Esophagus squamous epithelium (tissue), 4 donors: Measurements from ENCODE around the gene MSRB1.

Source experiments
- POLR2A ChIP-seq, 4 donors: fragments of 450-650 bp; IDR thresholded peaks; one replicate each; pipeline ENCODE4 v1.6.1; 2017; ENCODE audit warnings: antibody characterized with exemption in 4 of 4, mild to moderate bottlenecking in 4 of 4, moderate library complexity in 3 of 4
- TF ChIP-seq, protein P1 (sequence below), 6 experiments: fragments of 450-650 bp in 4 of 6; fragments of 200-600 bp in 2 of 6; sonication (generic) in 2 of 6; IDR thresholded peaks; one replicate each; pipeline ENCODE4 v1.5.1; 2016 to 2019; ENCODE audit warnings: antibody characterized with exemption in 6 of 6, mild to moderate bottlenecking in 4 of 6, moderate library complexity in 4 of 6

DNA sequence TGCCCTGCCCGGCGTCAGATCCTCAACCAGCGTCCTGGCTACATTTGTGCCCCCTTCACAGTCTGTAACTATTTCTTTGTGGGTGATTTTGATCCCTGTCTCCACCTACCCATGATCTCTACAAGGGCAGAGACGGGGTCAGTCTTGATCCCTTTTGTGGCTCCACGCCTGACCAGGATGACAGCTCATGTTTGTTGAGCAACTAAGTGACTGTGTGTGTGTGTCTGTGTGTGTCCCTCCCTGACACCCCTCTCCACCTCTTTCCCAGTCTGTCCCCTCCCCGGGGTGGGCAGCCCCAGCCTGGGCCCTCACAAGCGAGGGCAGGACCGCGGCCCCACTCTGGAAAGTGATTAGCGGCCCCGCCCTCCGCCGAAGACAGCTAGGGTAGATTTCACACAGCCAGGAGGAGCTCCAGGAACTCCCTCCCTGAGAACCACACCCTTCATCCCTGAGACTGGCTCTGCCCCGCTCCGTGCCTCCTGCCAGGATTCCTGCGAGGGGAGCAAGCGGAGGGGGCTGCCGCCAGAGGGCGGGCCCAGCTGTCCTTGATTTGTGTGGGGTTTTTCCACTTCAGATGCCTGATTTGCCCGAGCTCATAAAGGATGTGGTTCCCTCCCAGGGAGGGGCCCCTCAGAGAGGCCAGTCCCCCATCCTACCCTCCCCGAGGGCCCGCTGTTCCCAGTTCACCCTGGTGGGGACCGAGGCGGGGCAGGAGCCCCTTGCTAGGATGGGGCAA, 19.5 kb downstream of the MSRB1 start:
- TF ChIP-seq, protein P1, sequence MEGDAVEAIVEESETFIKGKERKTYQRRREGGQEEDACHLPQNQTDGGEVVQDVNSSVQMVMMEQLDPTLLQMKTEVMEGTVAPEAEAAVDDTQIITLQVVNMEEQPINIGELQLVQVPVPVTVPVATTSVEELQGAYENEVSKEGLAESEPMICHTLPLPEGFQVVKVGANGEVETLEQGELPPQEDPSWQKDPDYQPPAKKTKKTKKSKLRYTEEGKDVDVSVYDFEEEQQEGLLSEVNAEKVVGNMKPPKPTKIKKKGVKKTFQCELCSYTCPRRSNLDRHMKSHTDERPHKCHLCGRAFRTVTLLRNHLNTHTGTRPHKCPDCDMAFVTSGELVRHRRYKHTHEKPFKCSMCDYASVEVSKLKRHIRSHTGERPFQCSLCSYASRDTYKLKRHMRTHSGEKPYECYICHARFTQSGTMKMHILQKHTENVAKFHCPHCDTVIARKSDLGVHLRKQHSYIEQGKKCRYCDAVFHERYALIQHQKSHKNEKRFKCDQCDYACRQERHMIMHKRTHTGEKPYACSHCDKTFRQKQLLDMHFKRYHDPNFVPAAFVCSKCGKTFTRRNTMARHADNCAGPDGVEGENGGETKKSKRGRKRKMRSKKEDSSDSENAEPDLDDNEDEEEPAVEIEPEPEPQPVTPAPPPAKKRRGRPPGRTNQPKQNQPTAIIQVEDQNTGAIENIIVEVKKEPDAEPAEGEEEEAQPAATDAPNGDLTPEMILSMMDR (IDR thresholded peaks at IDR 0.05): peak in 4 of 6 experiments; percentile 26 to 39 (median 30)
- no peak for TF ChIP-seq POLR2A (IDR thresholded peaks at IDR 0.05)
